ENCODE results near the gene PLAGL1. TPM values are rescaled to one million over a fixed set of nuclear protein-coding genes. Genes with fewer than 3 reads are reported as not detected.

Gene PLAGL1
- total and polyA plus RNA-seq, 2 of the 8 experiments (the other 6 are each of a cell fraction or from before 2014, with no cell fraction given), result 0.94 to 1.1 TPM

DNA sequence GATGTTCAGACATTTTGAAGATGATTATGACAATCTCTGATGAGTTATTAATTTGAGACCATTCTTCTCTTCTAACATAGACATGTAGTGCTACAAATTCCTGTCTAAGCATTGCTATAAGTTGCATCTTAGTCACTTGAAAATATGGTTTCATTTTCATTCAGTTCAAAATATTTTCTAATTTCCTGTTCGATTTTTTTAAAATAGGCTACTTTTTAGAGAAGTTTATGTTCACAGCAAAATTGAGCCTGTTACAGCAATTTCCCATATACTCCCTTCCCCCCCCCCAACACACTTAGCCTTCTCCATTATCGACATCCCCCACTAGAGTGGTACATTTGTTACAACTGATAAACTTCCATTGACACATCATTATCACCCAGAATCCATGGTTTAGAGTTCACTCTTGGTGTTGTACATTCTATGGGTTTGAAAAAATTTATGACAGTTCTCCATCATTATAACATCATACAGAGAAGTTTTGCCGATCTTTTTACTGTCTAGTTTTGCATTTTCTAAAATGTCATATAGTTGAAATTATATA is 31.2 kb downstream of the PLAGL1 start (continued):
- no peak for TF ChIP-seq KDM1A (IDR thresholded peaks at IDR 0.05; ENCODE audit: borderline replicate concordance, low read length)
- no peak for TF ChIP-seq BRCA1 (IDR thresholded peaks at IDR 0.05; ENCODE audit: low read depth, low read length)
